Heart right ventricle (tissue), 16 donors: ENCODE results near the gene GPR176. TPM values are rescaled to one million over a fixed set of nuclear protein-coding genes. Genes with fewer than 3 reads are reported as not detected.

Experiments used
- ATAC-seq, 8 donors: fragments of 200-7000 bp; cut with Tn5 transposase; one replicate each; pipeline ENCODE4 v1.9.1; 2020; ENCODE audit warnings: mild to moderate bottlenecking in 8 of 8, moderate library complexity in 8 of 8, moderate number of reproducible peaks in 1 of 8
- DNase-seq, 2 donors: peaks; one replicate each; pipeline ENCODE4 v3.0.0-alpha.2; 2020
- H3K27ac ChIP-seq, 10 donors: fragments of 200-600 bp; sonication (generic) in 2 of 10; one replicate each; pipeline versions ENCODE4 v1.5.0 to v1.8.0; 2020 to 2022; ENCODE audit warnings: mild to moderate bottlenecking in 3 of 10
- H3K27me3 ChIP-seq, 7 donors: fragments of 200-600 bp; one replicate each; pipeline ENCODE4 v1.8.0; 2021 to 2022; ENCODE audit warnings: mild to moderate bottlenecking in 2 of 7
- H3K36me3 ChIP-seq, 9 donors: fragments of 200-600 bp; sonication (generic) in 1 of 9; one replicate each; pipeline versions ENCODE4 v1.5.0 to v1.8.0; 2020 to 2022; ENCODE audit warnings: mild to moderate bottlenecking in 2 of 9
- H3K4me1 ChIP-seq, 9 donors: fragments of 200-600 bp; sonication (generic) in 1 of 9; one replicate each; pipeline versions ENCODE4 v1.5.0 to v1.8.0; 2020 to 2022; ENCODE audit warnings: mild to moderate bottlenecking in 4 of 9
- H3K4me3 ChIP-seq, 10 donors: fragments of 200-600 bp; sonication (generic) in 2 of 10; one replicate each; pipeline versions ENCODE4 v1.5.0 to v1.8.0; 2020 to 2022; ENCODE audit warnings: mild to moderate bottlenecking in 7 of 10, moderate library complexity in 2 of 10
- H3K9me3 ChIP-seq, 11 donors: fragments of 200-600 bp in 10 of 11; sonication (generic) in 2 of 11; one replicate each; pipeline versions ENCODE4 v1.5.0 to v1.8.0; 2013 to 2022; ENCODE audit warnings: mild to moderate bottlenecking in 2 of 11, control low read depth in 1 of 11, moderate library complexity in 1 of 11
- CTCF ChIP-seq, 9 donors: fragments of 200-600 bp; sonication (generic) in 2 of 9; IDR thresholded peaks; one replicate each; pipeline versions ENCODE4 v1.5.0 to v1.8.0; 2021 to 2022; ENCODE audit warnings: antibody characterized with exemption in 9 of 9, mild to moderate bottlenecking in 5 of 9, moderate library complexity in 1 of 9
- WGBS, 2 donors: extraction: QIAGEN DNeasy Blood & Tissue Kit; methylation state at CpG; one replicate each; pipeline ENCODE4 v1.1.7; 2013; ENCODE audit warnings: inconsistent platforms in 1 of 2; 5-methylcytosine and 5-hydroxymethylcytosine counted together
- intact Hi-C, 10 donors: fragments of 100-400 bp; cut with DNase I; formaldehyde crosslinking; loops; one replicate each; pipeline versions ENCODE4 v1.11.1 to v1.14.2; 2022
- polyA plus RNA-seq, 2 donors: library from polyadenylated mRNA; stranded (reverse); fragments of 200-250 nt; gene quantifications; one replicate each; pipeline ENCODE4 v1.2.3, GENCODE V29; 2013
- total RNA-seq, 10 donors: library from RNA; stranded (reverse); fragmentation: NEBNext Ultra II Directional in 3 of 10; extraction: Animal tissue kit (Norgen Biotek cat#: 25700) in 3 of 10; gene quantifications; one replicate each; pipeline versions ENCODE4 v1.2.1 to v1.2.4, GENCODE V29; 2021 to 2023
- donor health status: Arrhythmogenic right ventricular cardiomyopathy.
- donor health status: ischemic (EF 13 %, LVEDD 7.1; RV severe dilation, severe dysfunction).
- donor health status: healthy with polysubstance abuse.
- donor health status: DM: no; HTN: yes; CAD: no.
- donor health status: DM: no; HTN: no; CAD: no.
- donor health status: ischemic (EF 25% LVEDD 6.9; RV normal size, moderate dysfunction).
- donor health status: ischemic (EF 25% LVEDD 5.7; RV mildly dilated, moderate dysfunction).
- donor health status: healthy.
- donor health status: DM: yes; HTN: yes; CAD: no.
- donor health status: Ischemic cardiomyopathy.
- donor health status: ischemic (EF 35%, LVEDD 5.7; RV mildly dilated, moderate dysfunction).
- donor health status: nonischemic (EF 11% LVEDD 7.7; RV severe dilation, severe dysfunction).
- donor health status: DM: yes; HTN: yes; CAD: no.
- donor health status: PGD.
- donor health status: ischemic (EF 29% LVEDD 5.4; RV normal size, mild dysfunction).
- donor health status: nonischemic (EF 23%, LVEDD 6.1; RV moderate dilation, normal function).

The GPR176 gene
- total and polyA plus RNA-seq, 12 donors, result 0.87 to 3.1 (median 1.6) TPM

- Histone ChIP-seq H3K4me1 (peaks cover 0 to 3% (median 0%) of the 10 kb centered on the region in 9 donors), H3K9me3 (peaks cover 0 to 4% (median 0%) of the 10 kb centered on the region in 11 donors), H3K4me3 (no peak overlapping the region), H3K27ac (no peak overlapping the region), H3K27me3 (no peaks in the 10 kb centered on the region), H3K36me3 (no peaks in the 10 kb centered on the region)
- DNase-seq (no peak), ATAC-seq (no peak)
- no peak for TF ChIP-seq CTCF (IDR thresholded peaks at IDR 0.05)
- intact Hi-C loops, result no loop called here
Measured at GRCh38 chr15:39834256-39834655, 85.8 kb downstream of the GPR176 start.

GRCh38 chr15:39833515-39833981, 86.5 kb downstream of the GPR176 start:
- ATAC-seq, result no peak
- 84 to 90% methylated on average over 3 of the region's 3 CpGs for WGBS, 2 donors
- no peaks in the 10 kb centered on the region for H3K27me3 ChIP-seq
- peaks cover 0 to 3% (median 0%) of the 10 kb centered on the region in 9 donors for H3K4me1 ChIP-seq
- no peak for DNase-seq
- no peak for TF ChIP-seq CTCF (IDR thresholded peaks at IDR 0.05)
- intact Hi-C loops, result no loop called here
- no peak overlapping the region for H3K4me3 ChIP-seq
- H3K27ac ChIP-seq, result no peak overlapping the region
- no peaks in the 10 kb centered on the region for H3K9me3 ChIP-seq
- no peaks in the 10 kb centered on the region for H3K36me3 ChIP-seq

- Histone ChIP-seq H3K4me3 (no peak overlapping the region), H3K4me1 (peaks cover 0 to 3% (median 0%) of the 10 kb centered on the region in 9 donors), H3K27me3 (no peaks in the 10 kb centered on the region), H3K9me3 (no peaks in the 10 kb centered on the region), H3K27ac (no peak overlapping the region), H3K36me3 (no peaks in the 10 kb centered on the region)
- DNase-seq, result no peak
- TF ChIP-seq CTCF (IDR thresholded peaks at IDR 0.05), result no peak
- intact Hi-C loops, result no loop called here
- ATAC-seq, result no peak
- WGBS, 2 donors, result 41 to 51% methylated on average over 1 of the region's 1 CpG
Measured at GRCh38 chr15:39830166-39830565, 89.9 kb downstream of the GPR176 start.

GRCh38 chr15:39828374-39828931, 91.6 kb downstream of the GPR176 start:
- Histone ChIP-seq H3K27me3 (no peaks in the 10 kb centered on the region), H3K9me3 (no peaks in the 10 kb centered on the region), H3K4me3 (no peak overlapping the region), H3K36me3 (no peaks in the 10 kb centered on the region), H3K27ac (no peak overlapping the region), H3K4me1 (no peaks in the 10 kb centered on the region)
- TF ChIP-seq CTCF (IDR thresholded peaks at IDR 0.05), result no peak
- intact Hi-C loops, result no loop called here
- 59 to 64% methylated on average over 6 of the region's 6 CpGs for WGBS, 2 donors
- ATAC-seq (peak in 1 of 8 donors; percentile 59), DNase-seq (peak in 1 of 2 donors; percentile 20)
